ENCODE results near the gene DCAF8. TPM values are rescaled to one million over a fixed set of nuclear protein-coding genes. Genes with fewer than 3 reads are reported as not detected.

DCAF8 gene
- total RNA-seq, 2 donors from 2014 or later, result 167 to 178 TPM

DNA sequence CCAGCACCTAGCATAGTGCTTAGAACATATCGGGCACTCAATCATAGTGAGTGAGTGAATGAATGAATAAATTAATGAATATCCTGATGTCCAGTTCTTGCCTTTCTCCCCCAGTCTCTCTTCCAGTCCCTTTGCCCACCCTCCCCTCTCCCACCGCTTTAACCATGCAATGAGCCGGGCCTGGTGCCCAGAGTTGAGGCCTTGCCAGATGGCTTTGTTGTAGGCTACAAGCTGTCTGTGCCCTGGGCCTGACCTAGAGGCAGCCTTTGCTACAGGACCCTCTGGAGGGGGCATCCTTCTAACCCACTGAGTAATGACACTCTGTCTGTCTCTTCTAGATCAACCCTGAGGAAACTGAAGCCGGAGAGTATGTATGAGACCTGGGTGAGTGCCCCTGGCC is 65.1 kb downstream of the DCAF8 start:
- DNase-seq, result no peak
- Mint-ChIP-seq H3K36me3 (ENCODE audit: low read depth) (no peaks in the 10 kb centered on the region), H3K27me3 (no peaks in the 10 kb centered on the region), H3K27ac (no peak overlapping the region), H3K4me3 (no peak overlapping the region), H3K4me1 (peaks cover 5% of the 10 kb centered on the region)
- no peaks in the 10 kb centered on the region for H3K9me3 ChIP-seq (ENCODE audit: control insufficient read depth, low read length, poor library complexity, severe bottlenecking)
- ATAC-seq, result no peak

DNA sequence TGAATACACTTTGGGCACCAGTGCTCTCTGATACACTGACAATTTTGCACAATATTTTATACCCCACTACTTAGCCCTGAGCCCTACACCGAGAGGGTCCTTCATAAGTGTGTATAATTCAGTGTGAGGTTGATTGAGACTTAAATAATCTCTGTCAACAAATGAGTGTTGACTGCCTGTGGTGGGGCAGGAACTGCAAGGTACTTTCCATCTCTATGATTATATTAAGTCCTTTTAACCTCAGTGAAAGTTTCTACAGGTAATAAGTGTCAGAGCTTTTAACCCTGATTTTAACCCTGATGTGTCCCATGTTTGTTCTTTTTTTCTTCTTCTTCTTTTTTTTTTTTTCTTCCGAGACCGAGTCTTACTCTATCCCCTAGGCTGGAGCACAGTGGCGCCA is 66.2 kb downstream of the DCAF8 start:
- H3K36me3 Mint-ChIP-seq (ENCODE audit: low read depth), result no peaks in the 10 kb centered on the region
- ATAC-seq, result no peak
- H3K9me3 ChIP-seq (ENCODE audit: control insufficient read depth, low read length, poor library complexity, severe bottlenecking), result no peaks in the 10 kb centered on the region

DNA sequence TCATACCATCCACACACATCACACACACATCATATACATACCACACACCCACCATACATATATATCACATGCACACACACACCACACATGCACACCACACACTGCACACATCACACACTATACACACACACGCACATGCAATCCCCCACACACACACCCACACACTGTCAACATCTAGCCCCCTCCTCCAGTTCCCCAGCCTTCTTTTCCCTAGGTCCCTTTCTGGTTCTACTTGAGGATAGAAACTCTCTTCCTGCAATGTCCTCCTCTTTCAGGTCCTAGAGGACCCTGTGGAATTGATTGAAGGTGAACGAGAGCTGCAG is 67.7 kb downstream of the DCAF8 start:
- Mint-ChIP-seq H3K4me1 (no peaks in the 10 kb centered on the region), H3K36me3 (ENCODE audit: low read depth) (no peaks in the 10 kb centered on the region), H3K27ac (no peak overlapping the region), H3K27me3 (no peaks in the 10 kb centered on the region), H3K4me3 (no peak overlapping the region)
- no peaks in the 10 kb centered on the region for H3K9me3 ChIP-seq (ENCODE audit: control insufficient read depth, low read length, poor library complexity, severe bottlenecking)
- ATAC-seq (no peak), DNase-seq (no peak)

More for the DNA sequence above, 66.2 kb downstream of the DCAF8 start:
- Mint-ChIP-seq H3K4me1 (peaks cover 3% of the 10 kb centered on the region), H3K27me3 (no peaks in the 10 kb centered on the region), H3K27ac (no peak overlapping the region), H3K4me3 (no peak overlapping the region)
- DNase-seq, result no peak

DNA sequence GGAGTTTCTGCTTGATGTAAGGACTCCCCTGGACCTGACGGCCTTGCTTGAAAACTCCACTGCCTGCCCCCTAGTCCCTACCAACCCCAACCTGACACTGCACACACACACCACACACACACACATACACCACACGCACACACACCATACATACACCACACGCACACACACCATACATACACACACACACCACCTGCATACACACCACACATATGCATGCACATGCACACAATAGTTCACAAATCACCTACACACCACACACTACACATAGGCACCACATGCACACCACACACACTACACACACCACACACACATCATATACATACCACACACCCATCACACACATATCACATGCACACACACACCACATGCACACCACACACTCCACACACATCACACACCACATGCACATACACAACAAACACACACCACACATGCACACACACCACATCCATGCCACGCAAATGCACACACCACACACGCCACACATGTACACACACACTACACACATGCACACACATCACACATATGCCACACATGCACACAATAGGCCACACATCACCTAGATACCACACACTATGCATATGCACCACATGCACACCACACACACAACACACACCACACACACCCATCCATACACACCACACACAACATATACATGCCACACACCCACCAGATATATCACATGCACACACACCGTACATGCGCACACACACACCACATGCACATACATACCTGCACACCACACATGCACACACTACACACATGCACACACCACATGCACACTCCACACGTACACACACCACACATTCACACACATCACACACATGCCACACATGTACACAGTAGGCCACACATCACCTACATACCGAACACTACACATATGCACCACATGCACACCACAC is 68.3 kb downstream of the DCAF8 start:
- Mint-ChIP-seq H3K36me3 (ENCODE audit: low read depth) (no peaks in the 10 kb centered on the region), H3K27ac (no peak overlapping the region), H3K4me3 (no peak overlapping the region), H3K27me3 (peaks cover 3% of the 10 kb centered on the region), H3K4me1 (no peaks in the 10 kb centered on the region)
- ATAC-seq (no peak), DNase-seq (no peak)
- no peaks in the 10 kb centered on the region for H3K9me3 ChIP-seq (ENCODE audit: control insufficient read depth, low read length, poor library complexity, severe bottlenecking)

DNA sequence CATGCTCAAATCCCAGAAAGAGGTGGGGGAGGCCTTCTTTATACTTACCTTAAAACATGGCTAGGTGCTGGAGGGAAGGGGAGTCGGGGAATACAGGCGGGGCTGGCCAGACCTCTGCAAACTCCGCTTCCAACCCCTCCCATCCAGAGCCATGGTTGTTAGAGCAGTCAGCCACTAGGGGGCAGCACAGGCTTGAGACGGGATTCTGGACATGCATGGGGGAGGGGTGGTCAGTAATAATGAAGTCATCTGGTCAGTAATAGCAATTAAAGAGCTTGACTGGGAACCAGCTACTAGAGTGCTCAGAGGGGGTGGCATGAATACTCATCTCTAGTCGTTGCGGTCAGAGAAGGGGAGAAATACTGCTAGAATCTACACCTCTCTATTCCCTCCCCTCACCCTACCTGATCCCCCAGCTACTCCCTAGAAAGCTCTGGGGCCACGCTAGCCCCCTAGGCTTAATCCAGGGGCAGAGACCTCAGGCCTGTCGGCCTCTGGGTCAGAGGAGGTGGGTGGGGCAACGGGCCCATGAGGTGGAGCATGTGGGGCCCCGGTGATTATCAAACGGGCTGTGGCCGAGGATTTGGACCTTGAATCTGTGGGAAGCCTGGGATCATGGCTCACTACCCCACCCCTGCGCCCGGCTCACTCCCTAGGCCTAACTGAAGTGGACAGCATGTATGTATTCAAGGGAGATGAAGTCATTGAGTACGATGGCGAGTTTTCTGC is 69.1 kb downstream of the DCAF8 start:
- no peaks in the 10 kb centered on the region for H3K36me3 Mint-ChIP-seq (ENCODE audit: low read depth)
- H3K4me1 Mint-ChIP-seq, result no peaks in the 10 kb centered on the region
- H3K9me3 ChIP-seq (ENCODE audit: control insufficient read depth, low read length, poor library complexity, severe bottlenecking), result no peaks in the 10 kb centered on the region
- H3K27me3 Mint-ChIP-seq, result peaks cover 7% of the 10 kb centered on the region
- DNase-seq (peak; percentile 63 to 81 (median 71)), ATAC-seq (peak; percentile 91)
- H3K27ac Mint-ChIP-seq, result no peak overlapping the region
- H3K4me3 Mint-ChIP-seq, result no peak overlapping the region

DNA sequence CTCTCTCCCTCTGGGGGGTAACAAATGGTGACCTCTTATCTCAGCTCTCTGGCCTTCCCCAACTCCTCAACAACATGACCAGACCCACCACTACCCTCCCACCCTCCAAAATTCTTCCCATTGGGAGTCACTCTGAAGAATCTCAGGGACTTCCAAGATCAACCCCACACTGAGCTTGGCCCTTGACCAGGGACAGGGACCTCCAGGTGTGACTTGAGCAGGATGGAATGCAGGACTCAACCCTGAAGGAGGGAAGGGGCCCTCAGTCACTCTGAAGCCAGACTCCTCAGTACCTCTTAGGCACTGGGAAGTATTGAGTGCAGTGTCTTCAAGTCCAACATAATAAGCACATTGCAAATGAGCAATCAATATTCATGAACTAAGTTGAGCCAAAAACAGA is 70.1 kb downstream of the DCAF8 start:
- ATAC-seq, result no peak
- no peaks in the 10 kb centered on the region for H3K9me3 ChIP-seq (ENCODE audit: control insufficient read depth, low read length, poor library complexity, severe bottlenecking)
- Mint-ChIP-seq H3K4me3 (peak overlapping the region; percentile 56), H3K27ac (no peak overlapping the region), H3K27me3 (peaks cover 10% of the 10 kb centered on the region), H3K36me3 (ENCODE audit: low read depth) (no peaks in the 10 kb centered on the region), H3K4me1 (no peaks in the 10 kb centered on the region)
- DNase-seq, result no peak

- no peaks in the 10 kb centered on the region for H3K36me3 Mint-ChIP-seq (ENCODE audit: low read depth)
- no peak overlapping the region for H3K27ac Mint-ChIP-seq
- H3K27me3 Mint-ChIP-seq, result peaks cover 13% of the 10 kb centered on the region
- no peaks in the 10 kb centered on the region for H3K4me1 Mint-ChIP-seq
- DNase-seq, result no peak
- ATAC-seq, result no peak
- no peaks in the 10 kb centered on the region for H3K9me3 ChIP-seq (ENCODE audit: control insufficient read depth, low read length, poor library complexity, severe bottlenecking)
- H3K4me3 Mint-ChIP-seq, result no peak overlapping the region
Observed at GRCh38 chr1:160191756-160192155, 70.6 kb downstream of the DCAF8 start.

GRCh38 chr1:160189649-160190625 is 72.4 kb downstream of the DCAF8 start, which contains the start of gene CASQ1:
Gene CASQ1, plus strand, starts transcription at chr1:160190575. Its CDS starts 177 bp downstream, at chr1:160190752.
- Mint-ChIP-seq H3K4me3 (no peak within 1 kb of the TSS), H3K36me3 (ENCODE audit: low read depth) (peaks cover 3% of the 10 kb centered on the region), H3K4me1 (peaks cover 2% of the 10 kb centered on the region), H3K27ac (no peak within 1 kb of the TSS), H3K27me3 (peaks cover 19% of the 10 kb centered on the region)
- DNase-seq (no peak), ATAC-seq (no peak)
- no peaks in the 10 kb centered on the region for H3K9me3 ChIP-seq (ENCODE audit: control insufficient read depth, low read length, poor library complexity, severe bottlenecking)

DNA sequence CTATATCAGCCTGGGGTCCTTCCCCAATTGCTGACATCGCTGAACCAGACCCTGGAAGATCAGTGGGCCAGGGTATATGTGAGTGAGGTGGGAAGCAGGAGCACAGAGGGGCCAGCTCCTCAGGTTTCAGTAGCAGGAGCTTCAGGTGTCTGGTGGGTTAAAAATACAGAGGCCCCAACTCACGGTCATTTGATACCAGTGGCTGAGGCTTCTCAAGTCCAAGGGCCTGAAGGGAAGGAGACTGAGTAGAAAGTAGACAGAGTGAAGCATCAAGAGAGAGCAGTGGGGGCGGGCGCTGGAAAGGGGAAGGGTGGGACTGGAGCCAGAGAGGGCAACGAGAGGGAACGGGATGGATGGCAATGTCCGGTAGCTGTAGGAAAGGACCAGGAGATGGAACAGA is 74.0 kb downstream of the DCAF8 start:
- Mint-ChIP-seq H3K27ac (no peak overlapping the region), H3K4me3 (no peak overlapping the region), H3K4me1 (peaks cover 2% of the 10 kb centered on the region), H3K36me3 (ENCODE audit: low read depth) (peaks cover 3% of the 10 kb centered on the region), H3K27me3 (peaks cover 19% of the 10 kb centered on the region)
- no peaks in the 10 kb centered on the region for H3K9me3 ChIP-seq (ENCODE audit: control insufficient read depth, low read length, poor library complexity, severe bottlenecking)
- ATAC-seq (no peak), DNase-seq (no peak)

GRCh38 chr1:160187407-160187806 is 74.9 kb downstream of the DCAF8 start:
- Mint-ChIP-seq H3K4me1 (peaks cover 2% of the 10 kb centered on the region), H3K36me3 (ENCODE audit: low read depth) (peaks cover 3% of the 10 kb centered on the region), H3K4me3 (no peak overlapping the region), H3K27ac (no peak overlapping the region), H3K27me3 (peaks cover 26% of the 10 kb centered on the region)
- DNase-seq (no peak), ATAC-seq (no peak)
- H3K9me3 ChIP-seq (ENCODE audit: control insufficient read depth, low read length, poor library complexity, severe bottlenecking), result no peaks in the 10 kb centered on the region

DNA sequence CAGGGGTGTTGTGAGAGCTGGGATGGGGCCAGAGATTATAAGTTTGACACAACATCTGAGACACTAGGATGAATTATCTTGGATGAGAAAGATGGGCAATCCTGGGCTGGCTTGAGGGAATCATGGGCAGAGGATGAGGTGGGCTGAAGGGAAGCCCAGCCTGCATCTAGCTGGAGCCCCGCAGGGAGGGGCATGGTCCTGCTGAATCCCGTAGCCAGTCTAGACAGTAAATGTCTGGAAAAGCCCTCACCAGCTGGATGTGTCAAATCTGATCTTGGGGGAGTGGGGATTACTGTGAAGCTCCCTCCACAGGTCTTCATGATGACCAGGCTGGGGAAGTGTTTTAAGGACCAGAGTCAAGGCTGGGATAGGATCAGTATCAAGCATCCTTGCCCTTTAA is 75.6 kb downstream of the DCAF8 start:
- Mint-ChIP-seq H3K36me3 (ENCODE audit: low read depth) (peaks cover 5% of the 10 kb centered on the region), H3K27ac (peak overlapping the region; percentile 43), H3K4me3 (no peak overlapping the region), H3K4me1 (peaks cover 4% of the 10 kb centered on the region), H3K27me3 (peaks cover 30% of the 10 kb centered on the region)
- no peaks in the 10 kb centered on the region for H3K9me3 ChIP-seq (ENCODE audit: control insufficient read depth, low read length, poor library complexity, severe bottlenecking)
- ATAC-seq (no peak), DNase-seq (no peak)

DNA sequence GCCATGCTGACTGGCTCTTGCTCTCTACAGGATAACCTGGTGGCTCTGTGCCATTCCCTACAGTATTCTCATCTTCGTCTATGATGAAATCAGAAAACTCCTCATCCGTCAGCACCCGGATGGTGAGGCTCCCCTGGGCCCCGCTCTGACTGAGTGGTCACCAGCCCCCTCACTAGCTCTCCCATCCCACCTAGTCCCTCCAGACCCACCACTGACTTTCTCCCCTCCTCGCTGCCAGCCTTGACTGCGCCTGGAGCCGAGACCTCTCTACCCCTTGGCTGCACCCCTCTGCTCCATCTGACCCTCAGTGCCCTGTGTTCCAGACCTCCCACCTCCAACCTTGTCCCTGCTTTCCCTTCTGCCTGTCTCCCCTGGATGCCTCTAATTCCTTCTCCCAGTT is 76.1 kb downstream of the DCAF8 start:
- no peak for ATAC-seq
- peaks cover 4% of the 10 kb centered on the region for H3K4me1 Mint-ChIP-seq

DNA sequence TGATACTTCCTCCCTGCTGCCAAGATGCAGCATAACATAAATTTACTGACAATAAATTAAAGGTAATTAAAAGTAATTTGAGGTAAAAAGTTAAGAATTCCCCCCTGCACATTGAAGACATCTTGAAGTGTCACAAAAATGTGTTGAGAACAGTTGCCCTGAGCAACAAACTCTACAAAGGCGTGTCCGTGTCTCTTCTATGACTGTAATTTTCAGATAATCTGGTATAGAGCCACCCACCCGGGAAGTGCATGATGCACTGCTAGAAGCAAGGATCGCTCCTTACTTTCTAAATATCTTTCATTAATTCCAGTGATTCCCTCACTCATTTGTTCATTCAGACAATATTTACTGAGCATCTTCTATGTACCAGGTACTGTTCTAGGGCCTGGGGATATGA is 83.0 kb downstream of the DCAF8 start:
- H3K9me3 ChIP-seq (ENCODE audit: control insufficient read depth, low read length, poor library complexity, severe bottlenecking), result no peaks in the 10 kb centered on the region
- no peak overlapping the region for H3K4me3 Mint-ChIP-seq
- H3K27me3 Mint-ChIP-seq, result peaks cover 55% of the 10 kb centered on the region
- H3K36me3 Mint-ChIP-seq (ENCODE audit: low read depth), result peaks cover 2% of the 10 kb centered on the region
- H3K27ac Mint-ChIP-seq, result no peak overlapping the region
- ATAC-seq (no peak), DNase-seq (no peak)
- H3K4me1 Mint-ChIP-seq, result peaks cover 4% of the 10 kb centered on the region

More for the DNA sequence above, 76.1 kb downstream of the DCAF8 start:
- Mint-ChIP-seq H3K36me3 (ENCODE audit: low read depth) (peaks cover 5% of the 10 kb centered on the region), H3K27ac (peak overlapping the region; percentile 43), H3K27me3 (peaks cover 34% of the 10 kb centered on the region), H3K4me3 (no peak overlapping the region)
- H3K9me3 ChIP-seq (ENCODE audit: control insufficient read depth, low read length, poor library complexity, severe bottlenecking), result no peaks in the 10 kb centered on the region
- no peak for DNase-seq

All from T-helper 17 cell (primary cell).